GM23338 (cell line): Measurements from ENCODE around the gene NFE2L1. TPM values are rescaled to one million over a fixed set of nuclear protein-coding genes. Genes with fewer than 3 reads are reported as not detected.

Experiments
- ATAC-seq: fragments of 200-7000 bp; cut with Tn5 transposase; 3 replicates; pipeline ENCODE4 v1.9.1; 2020
- DNase-seq: peaks from one replicate; pipeline ENCODE4 v3.0.0-alpha.2; 2015; ENCODE audit warnings: low spot score
- H2AFZ ChIP-seq: fragments of 200-600 bp; sonication (generic); 2 replicates; pipeline ENCODE4 v1.8.0; 2016; ENCODE audit warnings: antibody characterized with exemption, mild to moderate bottlenecking, moderate library complexity
- H3F3A ChIP-seq: fragments of 200-600 bp; sonication (generic); replicated peaks from 2 replicates; pipeline ENCODE4 v1.8.0; 2017; ENCODE audit warnings: antibody characterized with exemption, mixed run types, low read depth
- H3K27ac ChIP-seq: fragments of 200-600 bp; sonication (generic); 2 replicates; pipeline ENCODE4 v1.6.1; 2016; ENCODE audit warnings: low read depth
- H3K27me3 ChIP-seq: fragments of 200-600 bp; sonication (generic); 2 replicates; pipeline ENCODE4 v1.8.0; 2016; ENCODE audit warnings: mild to moderate bottlenecking, mixed run types, moderate library complexity; ENCODE audit not compliant: insufficient read depth
- H3K36me3 ChIP-seq: fragments of 200-600 bp; sonication (generic); 2 replicates; pipeline ENCODE4 v1.8.0; 2016; ENCODE audit warnings: mild to moderate bottlenecking; ENCODE audit not compliant: insufficient read depth
- H3K4me1 ChIP-seq: fragments of 200-600 bp; sonication (generic); 2 replicates; pipeline ENCODE4 v1.8.0; 2016; ENCODE audit warnings: mild to moderate bottlenecking, moderate library complexity; ENCODE audit not compliant: insufficient read depth
- H3K4me2 ChIP-seq: fragments of 200-600 bp; sonication (generic); 2 replicates; pipeline ENCODE4 v1.7.1; 2017; ENCODE audit warnings: mixed run types
- H3K4me3 ChIP-seq: fragments of 200-600 bp; sonication (generic); 2 replicates; pipeline ENCODE4 v1.6.1; 2016; ENCODE audit warnings: mixed run types
- H3K79me2 ChIP-seq: fragments of 200-600 bp; sonication (generic); replicated peaks from 2 replicates; pipeline ENCODE4 v1.8.0; 2017; ENCODE audit warnings: mild to moderate bottlenecking; ENCODE audit not compliant: insufficient read depth
- H3K9me2 ChIP-seq: fragments of 200-600 bp; sonication (generic); 2 replicates; pipeline ENCODE4 v1.8.0; 2017; ENCODE audit not compliant: insufficient read depth
- H4K20me1 ChIP-seq: fragments of 200-600 bp; sonication (generic); replicated peaks from 2 replicates; pipeline ENCODE4 v1.8.0; 2017; ENCODE audit warnings: mild to moderate bottlenecking; ENCODE audit not compliant: insufficient read depth
- H3K27ac Mint-ChIP-seq: 2 replicates; pipeline ENCODE4 v1.8.0; 2020; ENCODE audit warnings: inconsistent platforms, mild to moderate bottlenecking, moderate library complexity, mixed read lengths
- H3K27me3 Mint-ChIP-seq: 3 replicates; pipeline ENCODE4 v1.8.0; 2022; ENCODE audit warnings: low read depth, mild to moderate bottlenecking, moderate library complexity, mixed read lengths, inconsistent platforms; ENCODE audit not compliant: insufficient read depth, poor library complexity
- H3K36me3 Mint-ChIP-seq: 3 replicates; pipeline ENCODE4 v1.8.0; 2021; ENCODE audit warnings: low read depth, mild to moderate bottlenecking, inconsistent platforms, moderate library complexity, mixed read lengths
- H3K4me1 Mint-ChIP-seq: 3 replicates; pipeline ENCODE4 v1.8.0; 2020; ENCODE audit warnings: mild to moderate bottlenecking, inconsistent platforms, mixed read lengths
- H3K4me3 Mint-ChIP-seq: 3 replicates; pipeline ENCODE4 v1.8.0; 2021; ENCODE audit warnings: moderate library complexity, mild to moderate bottlenecking, inconsistent platforms, mixed read lengths
- H3K9me3 Mint-ChIP-seq: 3 replicates; pipeline ENCODE4 v1.8.0; 2020; ENCODE audit warnings: moderate library complexity, mild to moderate bottlenecking, inconsistent platforms, mixed read lengths
- CREB1 ChIP-seq: fragments of 250-450 bp; sonication (Bioruptor Pico); IDR thresholded peaks from 2 replicates; pipeline ENCODE4 v1.5.0; 2020; ENCODE audit warnings: low read depth, mild to moderate bottlenecking, moderate library complexity
- JUNB ChIP-seq: IDR thresholded peaks from one replicate; pipeline ENCODE4 v1.6.1; 2016; ENCODE audit warnings: antibody characterized with exemption; ENCODE audit not compliant: unreplicated experiment
- NANOG ChIP-seq: IDR thresholded peaks from 2 replicates; pipeline ENCODE4 v1.6.1; 2016; ENCODE audit warnings: antibody characterized with exemption, borderline replicate concordance
- POLR2AphosphoS5 ChIP-seq: IDR thresholded peaks from 2 replicates; pipeline ENCODE4 v1.6.1; 2016; ENCODE audit warnings: antibody characterized with exemption, low read depth
- STAT1 ChIP-seq: IDR thresholded peaks from one replicate; pipeline ENCODE4 v1.6.1; 2016; ENCODE audit warnings: antibody characterized with exemption; ENCODE audit not compliant: unreplicated experiment
- ZNF331 ChIP-seq: fragments of 250-450 bp; sonication (Bioruptor Pico); IDR thresholded peaks from 2 replicates; pipeline ENCODE4 v1.5.0; 2020; ENCODE audit warnings: low read depth, mild to moderate bottlenecking, moderate library complexity
- polyA plus RNA-seq: library from polyadenylated mRNA; unstranded; fragments of >200 nt; fragmentation: Nextera tagmentation; extraction: Ambion mirVana; gene quantifications from 2 replicates; pipeline ENCODE4 v1.2.1, GENCODE V29; 2016
- total RNA-seq: library from RNA; depleted of rRNA; stranded (reverse); fragments of >200 nt; shearing (Covaris generic); gene quantifications from 2 replicates; pipeline ENCODE4 v1.2.3, GENCODE V29; 2014
- TF ChIP-seq, protein P1 (sequence below), 2 experiments: fragments of 200-600 bp in 1 of 2; sonication (generic) in 1 of 2; conservative IDR thresholded peaks; 2 replicates each; pipeline versions ENCODE4 v1.5.1 to v1.6.1; 2016 to 2017; ENCODE audit warnings: antibody characterized with exemption in 2 of 2, low read depth in 2 of 2, mild to moderate bottlenecking in 2 of 2, moderate library complexity in 1 of 2
- TF ChIP-seq, protein P2 (sequence below): IDR thresholded peaks from 2 replicates; pipeline ENCODE4 v1.6.1; 2016; ENCODE audit warnings: antibody characterized with exemption

NFE2L1 gene
- total and polyA plus RNA-seq, 2 experiments from 2014 or later = 39.9 to 138 TPM

DNA sequence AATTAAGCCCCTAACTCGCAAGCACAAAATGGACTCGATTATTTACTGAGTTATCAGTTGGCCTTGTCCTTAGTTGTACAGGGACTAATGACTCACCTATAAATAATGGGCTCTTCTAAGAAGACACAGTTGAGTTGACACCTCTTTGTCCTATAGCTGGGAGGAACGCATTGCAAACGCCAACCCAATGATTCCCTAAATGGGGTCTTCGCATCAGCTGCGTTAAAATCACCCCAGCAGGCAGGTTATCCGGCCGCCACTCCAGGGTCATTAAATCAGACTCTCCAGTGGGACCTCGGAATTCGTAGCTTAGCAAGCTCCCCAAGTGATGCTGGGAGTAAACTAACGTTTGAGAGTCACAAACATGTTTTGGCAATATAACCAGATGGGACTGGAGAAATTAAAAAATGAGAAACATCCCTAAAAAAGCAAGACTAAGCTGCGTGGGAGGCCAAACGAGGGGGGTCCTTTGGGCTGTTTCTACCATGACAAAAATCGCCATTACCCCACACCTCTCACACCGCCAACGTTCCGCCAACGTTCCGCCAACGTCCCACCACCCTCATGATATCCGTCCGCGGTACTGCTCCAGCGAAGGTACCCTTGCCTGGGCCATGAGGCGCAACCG, 932 bp upstream of the NFE2L1 start:
- peak overlapping the region; percentile 100 for H3K27ac Mint-ChIP-seq
- peak overlapping the region; percentile 89 for H3K27ac ChIP-seq
- peaks cover 44% of the 10 kb centered on the region for H3K4me1 ChIP-seq
- ATAC-seq = no peak
- peak overlapping the region; percentile 61; the same call in 1 of the 2 replicates for H2AFZ ChIP-seq
- peaks cover 30% of the 10 kb centered on the region for H3K36me3 Mint-ChIP-seq
- peak; percentile 16 for DNase-seq
- peaks cover 23% of the 10 kb centered on the region for H3K27me3 Mint-ChIP-seq
- TF ChIP-seq CREB1 (CRISPR knock-in tag) (no peak), NANOG (no peak), STAT1 (no peak), ZNF331 (no peak), POLR2AphosphoS5 (peak; percentile 91), JUNB (no peak)
- TF ChIP-seq, protein P1, sequence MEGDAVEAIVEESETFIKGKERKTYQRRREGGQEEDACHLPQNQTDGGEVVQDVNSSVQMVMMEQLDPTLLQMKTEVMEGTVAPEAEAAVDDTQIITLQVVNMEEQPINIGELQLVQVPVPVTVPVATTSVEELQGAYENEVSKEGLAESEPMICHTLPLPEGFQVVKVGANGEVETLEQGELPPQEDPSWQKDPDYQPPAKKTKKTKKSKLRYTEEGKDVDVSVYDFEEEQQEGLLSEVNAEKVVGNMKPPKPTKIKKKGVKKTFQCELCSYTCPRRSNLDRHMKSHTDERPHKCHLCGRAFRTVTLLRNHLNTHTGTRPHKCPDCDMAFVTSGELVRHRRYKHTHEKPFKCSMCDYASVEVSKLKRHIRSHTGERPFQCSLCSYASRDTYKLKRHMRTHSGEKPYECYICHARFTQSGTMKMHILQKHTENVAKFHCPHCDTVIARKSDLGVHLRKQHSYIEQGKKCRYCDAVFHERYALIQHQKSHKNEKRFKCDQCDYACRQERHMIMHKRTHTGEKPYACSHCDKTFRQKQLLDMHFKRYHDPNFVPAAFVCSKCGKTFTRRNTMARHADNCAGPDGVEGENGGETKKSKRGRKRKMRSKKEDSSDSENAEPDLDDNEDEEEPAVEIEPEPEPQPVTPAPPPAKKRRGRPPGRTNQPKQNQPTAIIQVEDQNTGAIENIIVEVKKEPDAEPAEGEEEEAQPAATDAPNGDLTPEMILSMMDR (conservative IDR thresholded peaks at IDR 0.05; ENCODE audit: low read depth in 2 of 2) = no peak
- H3K9me2 ChIP-seq = no peaks in the 10 kb centered on the region
- H3K4me3 Mint-ChIP-seq = peak overlapping the region; percentile 98
- H3K4me3 ChIP-seq = peak overlapping the region; percentile 90
- H3K4me1 Mint-ChIP-seq = peaks cover 52% of the 10 kb centered on the region
- no peaks in the 10 kb centered on the region for H3K27me3 ChIP-seq
- H3F3A ChIP-seq = peaks cover 9% of the 10 kb centered on the region; the same call in 1 of the 2 replicates
- H3K79me2 ChIP-seq = peaks cover 51% of the 10 kb centered on the region
- H3K36me3 ChIP-seq = peaks cover 12% of the 10 kb centered on the region; the same call in 1 of the 2 replicates
- peaks cover 12% of the 10 kb centered on the region for H4K20me1 ChIP-seq
- H3K9me3 Mint-ChIP-seq = no peaks in the 10 kb centered on the region
- H3K4me2 ChIP-seq = peak overlapping the region; percentile 91

DNA sequence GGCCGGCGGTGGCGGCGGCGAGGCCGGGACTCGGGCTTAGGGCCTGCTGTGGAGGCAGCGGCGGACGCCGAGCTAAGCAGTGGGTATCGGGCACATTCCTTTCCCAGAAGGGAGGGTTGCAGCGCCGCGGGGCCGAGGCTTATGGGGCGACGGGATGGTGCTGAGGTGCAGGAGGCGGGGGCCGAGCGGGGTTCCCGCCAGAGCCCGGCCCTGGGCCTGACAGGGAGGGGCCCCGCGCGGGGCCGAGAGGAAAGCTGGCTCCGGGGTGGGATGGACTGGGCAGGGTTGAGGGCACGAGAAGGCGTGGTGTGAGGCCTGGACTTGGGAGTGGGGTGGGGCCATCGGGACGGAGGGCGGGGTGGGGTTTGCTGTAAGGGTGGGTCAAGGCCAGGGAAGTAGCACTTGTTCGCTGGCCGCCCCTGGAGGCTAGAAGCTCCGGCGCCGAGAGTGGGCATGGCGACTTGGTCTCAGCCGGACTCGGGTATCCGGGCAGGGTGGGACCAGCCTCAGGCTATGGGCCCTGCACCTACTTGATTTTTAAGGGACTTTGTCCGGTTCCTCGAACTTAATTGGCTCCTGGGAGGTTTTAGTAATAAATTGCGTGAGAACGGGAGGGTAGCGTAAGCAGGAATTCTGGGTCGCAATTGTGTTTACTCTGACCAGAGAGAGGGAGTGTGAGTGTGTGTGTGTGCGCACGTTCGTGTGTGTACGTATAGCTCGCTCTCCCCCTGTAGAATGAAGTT, 396 bp downstream of the NFE2L1 start:
- peaks cover 57% of the 10 kb centered on the region for H3K4me1 ChIP-seq
- TF ChIP-seq POLR2AphosphoS5 = peak; percentile 96
- TF ChIP-seq, protein P2, sequence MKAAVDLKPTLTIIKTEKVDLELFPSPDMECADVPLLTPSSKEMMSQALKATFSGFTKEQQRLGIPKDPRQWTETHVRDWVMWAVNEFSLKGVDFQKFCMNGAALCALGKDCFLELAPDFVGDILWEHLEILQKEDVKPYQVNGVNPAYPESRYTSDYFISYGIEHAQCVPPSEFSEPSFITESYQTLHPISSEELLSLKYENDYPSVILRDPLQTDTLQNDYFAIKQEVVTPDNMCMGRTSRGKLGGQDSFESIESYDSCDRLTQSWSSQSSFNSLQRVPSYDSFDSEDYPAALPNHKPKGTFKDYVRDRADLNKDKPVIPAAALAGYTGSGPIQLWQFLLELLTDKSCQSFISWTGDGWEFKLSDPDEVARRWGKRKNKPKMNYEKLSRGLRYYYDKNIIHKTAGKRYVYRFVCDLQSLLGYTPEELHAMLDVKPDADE = no peak; the same call in 1 of the 2 replicates
- H3K36me3 ChIP-seq = peaks cover 12% of the 10 kb centered on the region; the same call in 1 of the 2 replicates
- Mint-ChIP-seq H3K9me3 (no peaks in the 10 kb centered on the region), H3K36me3 (peaks cover 41% of the 10 kb centered on the region), H3K4me3 (peak overlapping the region; percentile 98), H3K27me3 (peaks cover 24% of the 10 kb centered on the region), H3K4me1 (peaks cover 65% of the 10 kb centered on the region), H3K27ac (peak overlapping the region; percentile 96)
- no peaks in the 10 kb centered on the region for H3K27me3 ChIP-seq
- peaks cover 23% of the 10 kb centered on the region for H4K20me1 ChIP-seq
- ATAC-seq (peak; percentile 65), DNase-seq (peak; percentile 89)
- H3K4me3 ChIP-seq = peak overlapping the region; percentile 90
- peaks cover 20% of the 10 kb centered on the region for H3F3A ChIP-seq
- H3K79me2 ChIP-seq = peaks cover 64% of the 10 kb centered on the region
- peak overlapping the region; percentile 93 for H3K27ac ChIP-seq
- peak overlapping the region; percentile 94 for H3K4me2 ChIP-seq
- H3K9me2 ChIP-seq = no peaks in the 10 kb centered on the region
- no peak overlapping the region for H2AFZ ChIP-seq
